WTC11 (cell line): Measurements from ENCODE around the gene CLRN3.

Experiments
- ELF4 ChIP-seq: sonication (generic); formaldehyde crosslinking; IDR thresholded peaks from 2 replicates; pipeline ENCODE4 v1.8.1; 2022; ENCODE audit warnings: low read depth, mild to moderate bottlenecking, moderate library complexity, missing genetic modification reagents
- GABPB1 ChIP-seq: sonication (generic); formaldehyde crosslinking; IDR thresholded peaks from 2 replicates; pipeline ENCODE4 v1.8.1; 2023; ENCODE audit warnings: mild to moderate bottlenecking, missing genetic modification reagents
- ZBTB21 ChIP-seq: sonication (generic); formaldehyde crosslinking; IDR thresholded peaks from 2 replicates; pipeline ENCODE4 v1.8.1; 2023; ENCODE audit warnings: mild to moderate bottlenecking, missing genetic modification reagents, borderline replicate concordance
- TF ChIP-seq, protein P1 (sequence below): fragments of 200-600 bp; IDR thresholded peaks from 2 replicates; pipeline ENCODE4 v1.8.0; 2022; ENCODE audit warnings: antibody characterized with exemption

DNA sequence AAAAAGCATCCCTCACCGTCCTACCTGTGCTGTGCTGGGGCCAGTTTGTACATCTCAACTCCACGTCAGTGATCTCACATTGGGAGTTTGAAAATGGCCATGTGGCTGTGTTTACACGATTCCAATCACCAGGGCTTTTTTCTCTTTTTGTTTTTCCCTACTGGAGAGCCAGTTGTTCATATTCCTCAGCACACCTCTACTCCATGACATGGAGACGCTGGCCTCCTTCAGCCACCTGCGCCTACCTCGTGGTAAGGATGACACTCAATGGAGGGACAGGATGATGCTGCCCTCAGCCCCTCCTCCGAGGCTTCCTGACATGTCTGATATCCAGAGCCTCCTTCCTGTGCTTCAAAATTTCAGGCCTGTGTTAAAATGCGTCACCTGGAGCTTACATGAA lies 10.3 kb downstream of the CLRN3 start:
- TF ChIP-seq, protein P1, sequence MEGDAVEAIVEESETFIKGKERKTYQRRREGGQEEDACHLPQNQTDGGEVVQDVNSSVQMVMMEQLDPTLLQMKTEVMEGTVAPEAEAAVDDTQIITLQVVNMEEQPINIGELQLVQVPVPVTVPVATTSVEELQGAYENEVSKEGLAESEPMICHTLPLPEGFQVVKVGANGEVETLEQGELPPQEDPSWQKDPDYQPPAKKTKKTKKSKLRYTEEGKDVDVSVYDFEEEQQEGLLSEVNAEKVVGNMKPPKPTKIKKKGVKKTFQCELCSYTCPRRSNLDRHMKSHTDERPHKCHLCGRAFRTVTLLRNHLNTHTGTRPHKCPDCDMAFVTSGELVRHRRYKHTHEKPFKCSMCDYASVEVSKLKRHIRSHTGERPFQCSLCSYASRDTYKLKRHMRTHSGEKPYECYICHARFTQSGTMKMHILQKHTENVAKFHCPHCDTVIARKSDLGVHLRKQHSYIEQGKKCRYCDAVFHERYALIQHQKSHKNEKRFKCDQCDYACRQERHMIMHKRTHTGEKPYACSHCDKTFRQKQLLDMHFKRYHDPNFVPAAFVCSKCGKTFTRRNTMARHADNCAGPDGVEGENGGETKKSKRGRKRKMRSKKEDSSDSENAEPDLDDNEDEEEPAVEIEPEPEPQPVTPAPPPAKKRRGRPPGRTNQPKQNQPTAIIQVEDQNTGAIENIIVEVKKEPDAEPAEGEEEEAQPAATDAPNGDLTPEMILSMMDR = no peak
- TF ChIP-seq ELF4 (CRISPR knock-in tag) = no peak
- no peak for TF ChIP-seq GABPB1 (CRISPR knock-in tag)
- no peak for TF ChIP-seq ZBTB21 (CRISPR knock-in tag)
